ENCODE data around the gene CHAD.

GRCh38 chr17:50464121-50464520 is 4.6 kb downstream of the CHAD start:
- no peak for TF ChIP-seq CTCF (IDR thresholded peaks at IDR 0.05)
- no peak for TF ChIP-seq POLR2A (IDR thresholded peaks at IDR 0.05)

All from gastroesophageal sphincter (tissue), 3 donors.